Lower leg skin (tissue), 4 donors: ENCODE data around the gene FBXL22. TPM values are rescaled to one million over a fixed set of nuclear protein-coding genes. Genes with fewer than 3 reads are reported as not detected.

ENCODE experiments used
- DNase-seq, 2 donors: peaks; one replicate each; pipeline ENCODE4 v3.0.0-alpha.2; 2019; ENCODE audit warnings: low spot score in 2 of 2
- H3K4me3 ChIP-seq: fragments of 200-600 bp; sonication (generic); 2 replicates; pipeline ENCODE4 v1.5.1; 2017; ENCODE audit warnings: mild to moderate bottlenecking, low read depth; ENCODE audit not compliant: poor library complexity, severe bottlenecking
- POLR2A ChIP-seq, 2 donors: fragments of 450-650 bp; IDR thresholded peaks; one replicate each; pipeline ENCODE4 v1.6.1; 2016 to 2017; ENCODE audit warnings: antibody characterized with exemption in 2 of 2, mild to moderate bottlenecking in 1 of 2, moderate library complexity in 1 of 2
- WGBS, 2 donors: methylation state at CpG; one replicate each; pipeline ENCODE4 v1.1.5; 2018; 5-methylcytosine and 5-hydroxymethylcytosine counted together
- intact Hi-C: fragments of 100-400 bp; cut with DNase I; formaldehyde crosslinking; loops from one replicate; pipeline ENCODE4 v1.15.0; 2023; ENCODE audit warnings: low total_unique reads
- total RNA-seq, 4 donors: library from RNA; depleted of rRNA; stranded (reverse); fragments of >200 nt; gene quantifications; one replicate each; pipeline ENCODE4 v1.1.0, GENCODE V29; 2016
- TF ChIP-seq, protein P1 (sequence below), 3 donors: fragments of 450-650 bp; IDR thresholded peaks; one replicate each; pipeline ENCODE4 v1.5.1; 2016; ENCODE audit warnings: antibody characterized with exemption in 3 of 3, mild to moderate bottlenecking in 3 of 3, moderate library complexity in 2 of 3

The FBXL22 gene
- total RNA-seq, 4 donors from 2014 or later = 0.25 to 4.2 (median 1.2) TPM; not detected in 1

DNA sequence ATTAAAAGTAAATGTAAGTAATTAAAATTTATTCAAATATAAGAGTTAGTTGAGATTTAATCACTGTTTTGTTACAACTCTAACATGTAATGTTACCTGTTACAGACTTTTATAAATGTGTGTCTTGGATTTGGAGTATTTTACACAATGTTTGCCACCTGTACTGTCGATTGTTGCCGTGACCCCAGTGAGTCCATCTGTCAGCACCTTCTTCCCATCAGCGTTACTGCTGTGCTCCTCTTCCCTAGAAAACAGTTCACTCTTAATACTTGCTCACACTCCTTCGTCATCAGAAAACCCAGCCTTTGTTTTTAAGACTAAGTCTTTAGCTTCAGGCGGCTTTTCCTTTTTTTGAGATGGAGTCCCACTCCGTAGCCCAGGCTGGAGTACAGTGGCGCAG, 40.5 kb upstream of the FBXL22 start:
- intact Hi-C loops = no loop called here
- H3K4me3 ChIP-seq = no peak overlapping the region
- WGBS, 2 donors = 96 to 99% methylated on average over 7 of the region's 7 CpGs
- DNase-seq = no peak
- TF ChIP-seq POLR2A (IDR thresholded peaks at IDR 0.05) = no peak
- TF ChIP-seq, protein P1, sequence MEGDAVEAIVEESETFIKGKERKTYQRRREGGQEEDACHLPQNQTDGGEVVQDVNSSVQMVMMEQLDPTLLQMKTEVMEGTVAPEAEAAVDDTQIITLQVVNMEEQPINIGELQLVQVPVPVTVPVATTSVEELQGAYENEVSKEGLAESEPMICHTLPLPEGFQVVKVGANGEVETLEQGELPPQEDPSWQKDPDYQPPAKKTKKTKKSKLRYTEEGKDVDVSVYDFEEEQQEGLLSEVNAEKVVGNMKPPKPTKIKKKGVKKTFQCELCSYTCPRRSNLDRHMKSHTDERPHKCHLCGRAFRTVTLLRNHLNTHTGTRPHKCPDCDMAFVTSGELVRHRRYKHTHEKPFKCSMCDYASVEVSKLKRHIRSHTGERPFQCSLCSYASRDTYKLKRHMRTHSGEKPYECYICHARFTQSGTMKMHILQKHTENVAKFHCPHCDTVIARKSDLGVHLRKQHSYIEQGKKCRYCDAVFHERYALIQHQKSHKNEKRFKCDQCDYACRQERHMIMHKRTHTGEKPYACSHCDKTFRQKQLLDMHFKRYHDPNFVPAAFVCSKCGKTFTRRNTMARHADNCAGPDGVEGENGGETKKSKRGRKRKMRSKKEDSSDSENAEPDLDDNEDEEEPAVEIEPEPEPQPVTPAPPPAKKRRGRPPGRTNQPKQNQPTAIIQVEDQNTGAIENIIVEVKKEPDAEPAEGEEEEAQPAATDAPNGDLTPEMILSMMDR (IDR thresholded peaks at IDR 0.05) = no peak

DNA sequence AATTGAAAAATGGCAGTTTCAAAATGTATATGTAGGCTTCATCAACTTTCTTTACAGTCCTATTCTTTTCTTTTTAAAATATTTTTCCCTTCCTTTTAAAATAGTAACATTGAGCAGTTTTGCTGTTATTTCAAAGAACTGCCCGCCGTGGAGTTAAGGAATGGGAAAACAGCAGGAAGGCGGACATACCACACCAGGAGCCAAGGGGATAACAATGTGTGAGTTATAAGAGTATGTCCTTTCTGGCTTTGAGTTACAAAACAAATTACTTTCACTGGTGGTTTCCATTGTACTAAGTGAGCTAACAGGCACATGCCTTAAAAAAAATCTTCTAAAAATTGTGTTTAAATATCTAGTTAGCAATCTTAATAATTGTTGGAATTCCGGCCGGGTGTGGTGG, 37.4 kb upstream of the FBXL22 start:
- WGBS, 2 donors = 95 to 98% methylated on average over 5 of the region's 5 CpGs
- no peak overlapping the region for H3K4me3 ChIP-seq
- intact Hi-C loops = no loop called here

DNA sequence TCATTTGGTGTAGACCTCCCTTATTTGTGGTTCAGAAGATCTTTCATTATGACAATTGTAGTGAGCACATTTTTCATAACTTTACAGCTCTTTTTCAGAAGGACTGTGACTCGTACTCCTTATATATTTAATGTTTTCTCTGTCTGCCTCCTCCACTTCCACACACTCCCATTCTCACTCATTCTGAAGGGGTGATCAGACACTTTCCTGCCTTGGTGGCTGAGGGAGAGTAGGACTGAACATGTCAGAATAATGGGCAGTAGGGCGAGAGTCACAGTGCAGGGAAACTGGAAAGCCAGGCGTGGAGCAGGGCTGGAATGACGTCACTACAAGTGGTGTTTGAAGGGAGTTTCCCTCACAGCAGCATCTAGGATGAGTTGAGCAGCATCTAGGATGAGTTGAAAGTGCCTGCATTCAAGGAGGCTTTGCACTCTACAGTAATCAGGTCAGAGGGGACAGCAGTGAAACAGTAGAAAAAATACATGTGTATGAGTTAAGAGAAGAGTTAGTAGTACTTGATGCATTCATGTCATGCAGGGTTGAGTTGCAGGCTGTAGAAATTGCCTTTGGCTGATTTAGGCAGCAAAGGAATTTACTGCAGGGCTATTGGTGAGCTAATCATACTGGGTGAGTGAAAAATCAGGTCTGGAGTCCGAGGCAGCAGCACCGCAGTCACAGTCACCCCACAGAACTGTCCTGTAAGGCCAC, 36.3 kb upstream of the FBXL22 start:
- no peak overlapping the region for H3K4me3 ChIP-seq
- intact Hi-C loops = no loop called here
- no peak for DNase-seq
- no peak for TF ChIP-seq POLR2A (IDR thresholded peaks at IDR 0.05)
- TF ChIP-seq, protein P1 (IDR thresholded peaks at IDR 0.05) = no peak
- WGBS, 2 donors = 90 to 91% methylated on average over 6 of the region's 6 CpGs

More for the DNA sequence above, 37.4 kb upstream of the FBXL22 start:
- TF ChIP-seq, protein P1 (IDR thresholded peaks at IDR 0.05) = no peak
- TF ChIP-seq POLR2A (IDR thresholded peaks at IDR 0.05) = no peak
- no peak for DNase-seq

DNA sequence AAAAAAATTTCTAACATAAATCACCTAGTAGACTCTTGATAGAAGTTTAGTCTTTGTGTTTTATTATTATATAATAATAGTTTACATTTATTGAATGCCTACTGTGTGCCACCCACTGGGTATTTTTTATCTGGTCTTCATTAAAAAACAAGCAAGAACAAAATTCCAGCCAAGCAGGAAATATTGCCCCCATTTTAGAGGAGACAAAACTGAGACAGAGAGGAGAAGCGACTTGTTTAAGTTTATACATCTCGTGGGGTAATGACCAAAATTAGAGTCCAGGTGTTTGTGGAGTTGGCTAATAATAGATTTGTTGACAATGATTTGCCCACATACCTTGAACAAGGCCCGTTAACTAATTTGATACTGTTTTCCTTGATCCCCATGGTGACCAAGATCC, 33.1 kb upstream of the FBXL22 start:
- no peak overlapping the region for H3K4me3 ChIP-seq
- no peak for TF ChIP-seq POLR2A (IDR thresholded peaks at IDR 0.05)
- TF ChIP-seq, protein P1 (IDR thresholded peaks at IDR 0.05) = no peak
- no peak for DNase-seq
- 34 to 89% methylated on average over 3 of the region's 3 CpGs for WGBS, 2 donors
- intact Hi-C loops = no loop called here

DNA sequence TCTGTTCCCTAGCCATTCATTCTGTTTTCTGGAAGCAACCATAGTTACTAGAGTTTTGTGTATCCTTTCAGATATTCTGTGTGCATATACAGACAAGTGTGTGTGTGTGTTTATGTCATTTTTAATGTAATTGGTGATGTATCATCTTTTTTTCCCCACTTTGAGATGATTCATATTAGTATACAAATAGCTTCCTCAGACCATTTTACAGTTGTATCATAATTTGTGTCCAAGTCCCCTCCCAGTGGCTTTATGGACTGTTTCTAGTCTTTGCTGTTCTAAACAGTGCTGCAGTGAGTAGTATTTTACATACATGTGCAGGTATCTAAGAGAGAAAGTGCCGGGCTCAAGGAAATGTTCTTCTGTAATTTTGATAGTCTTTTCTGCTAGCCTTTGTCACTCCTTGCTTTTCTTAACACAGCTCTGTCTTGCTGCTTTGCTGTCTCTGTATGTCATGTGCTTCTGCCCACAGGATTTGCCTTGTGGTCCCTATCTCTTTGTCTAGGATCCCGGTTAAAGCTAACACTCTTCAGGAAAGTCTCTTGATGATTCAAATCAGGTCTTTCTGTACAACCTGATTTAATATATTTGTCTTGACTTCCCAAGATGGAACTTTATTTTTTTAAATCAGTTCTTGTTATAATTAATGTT, 31.5 kb upstream of the FBXL22 start:
- no peak for DNase-seq
- intact Hi-C loops = no loop called here
- no peak overlapping the region for H3K4me3 ChIP-seq
- TF ChIP-seq, protein P1 (IDR thresholded peaks at IDR 0.05) = no peak
- TF ChIP-seq POLR2A (IDR thresholded peaks at IDR 0.05) = no peak
- 83 to 95% methylated on average over 2 of the region's 2 CpGs for WGBS, 2 donors
